H1 (cell line): Measurements from ENCODE around the gene STK31.

Experiments
- EZH2 ChIP-seq: fragments of 200-600 bp; sonication (generic); IDR thresholded peaks from 2 replicates; pipeline ENCODE4 v1.7.1; 2012; ENCODE audit warnings: low read depth, mild to moderate bottlenecking, moderate library complexity, low read length, inconsistent platforms; ENCODE audit not compliant: severe bottlenecking
- JUN ChIP-seq: IDR thresholded peaks from 2 replicates; pipeline ENCODE4 v1.6.1; 2011; ENCODE audit warnings: low read depth, mild to moderate bottlenecking, improper control_type of control experiment, low read length
- POLR2AphosphoS5 ChIP-seq: IDR thresholded peaks from 2 replicates; pipeline ENCODE4 v1.6.1; 2011; ENCODE audit warnings: low read depth, low read length
- YY1 ChIP-seq: IDR thresholded peaks from 2 replicates; pipeline ENCODE4 v1.6.1; 2011; ENCODE audit warnings: low read depth, mild to moderate bottlenecking, low read length
- TF ChIP-seq, protein P1 (sequence below), 3 experiments: IDR thresholded peaks; 1 replicate in 2 of 3; 2 replicates in 1 of 3; pipeline versions ENCODE4 v1.5.1 to v1.6.1; 2011; ENCODE audit warnings: low read length in 3 of 3, mild to moderate bottlenecking in 3 of 3, inconsistent platforms in 2 of 3, low read depth in 1 of 3, moderate library complexity in 1 of 3; ENCODE audit not compliant: insufficient read depth in 1 of 3; ENCODE audit errors: control extremely low read depth in 1 of 3
- TF ChIP-seq, protein P2 (sequence below): IDR thresholded peaks from 2 replicates; pipeline ENCODE4 v1.6.1; 2012; ENCODE audit warnings: inconsistent platforms
- TF ChIP-seq, protein P3 (sequence below): IDR thresholded peaks from 2 replicates; pipeline ENCODE4 v1.6.1; 2012; ENCODE audit warnings: inconsistent platforms

DNA sequence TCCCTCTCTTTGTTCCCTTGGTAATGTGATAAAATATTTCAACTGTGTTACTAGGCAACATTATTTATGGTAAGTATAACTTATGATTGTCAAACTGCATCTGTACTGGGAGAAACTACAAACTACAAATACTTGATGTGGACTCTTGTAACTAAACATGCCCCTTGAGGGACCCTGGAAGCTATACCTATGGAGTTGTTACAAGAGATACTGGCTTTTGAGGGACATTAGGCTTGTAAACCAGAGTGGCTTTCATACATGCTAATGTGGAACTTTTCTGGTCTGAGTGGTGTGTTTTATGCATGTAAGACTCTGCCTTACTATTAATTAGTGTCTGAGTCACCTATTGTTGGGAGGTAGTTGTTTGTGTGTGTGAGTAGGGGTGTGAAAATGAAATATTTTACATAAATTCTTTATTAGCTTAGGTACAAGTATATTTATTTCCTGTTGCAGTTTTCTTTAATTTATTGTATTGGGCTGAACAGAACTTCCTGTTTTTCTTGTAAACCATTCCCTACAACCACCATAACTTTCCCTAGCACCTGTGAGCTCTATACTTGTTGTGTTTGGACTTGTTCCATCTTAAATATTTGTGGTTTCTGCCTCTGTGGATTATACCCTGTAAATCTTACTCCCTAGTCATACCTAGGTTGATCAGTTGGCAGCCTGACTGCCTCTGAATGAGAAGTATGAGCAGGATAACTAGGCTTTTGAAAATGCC, 49.8 kb downstream of the STK31 start:
- TF ChIP-seq EZH2 (no peak), POLR2AphosphoS5 (no peak), JUN (no peak), YY1 (no peak)
- TF ChIP-seq, protein P1, sequence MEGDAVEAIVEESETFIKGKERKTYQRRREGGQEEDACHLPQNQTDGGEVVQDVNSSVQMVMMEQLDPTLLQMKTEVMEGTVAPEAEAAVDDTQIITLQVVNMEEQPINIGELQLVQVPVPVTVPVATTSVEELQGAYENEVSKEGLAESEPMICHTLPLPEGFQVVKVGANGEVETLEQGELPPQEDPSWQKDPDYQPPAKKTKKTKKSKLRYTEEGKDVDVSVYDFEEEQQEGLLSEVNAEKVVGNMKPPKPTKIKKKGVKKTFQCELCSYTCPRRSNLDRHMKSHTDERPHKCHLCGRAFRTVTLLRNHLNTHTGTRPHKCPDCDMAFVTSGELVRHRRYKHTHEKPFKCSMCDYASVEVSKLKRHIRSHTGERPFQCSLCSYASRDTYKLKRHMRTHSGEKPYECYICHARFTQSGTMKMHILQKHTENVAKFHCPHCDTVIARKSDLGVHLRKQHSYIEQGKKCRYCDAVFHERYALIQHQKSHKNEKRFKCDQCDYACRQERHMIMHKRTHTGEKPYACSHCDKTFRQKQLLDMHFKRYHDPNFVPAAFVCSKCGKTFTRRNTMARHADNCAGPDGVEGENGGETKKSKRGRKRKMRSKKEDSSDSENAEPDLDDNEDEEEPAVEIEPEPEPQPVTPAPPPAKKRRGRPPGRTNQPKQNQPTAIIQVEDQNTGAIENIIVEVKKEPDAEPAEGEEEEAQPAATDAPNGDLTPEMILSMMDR (IDR thresholded peaks at IDR 0.05; ENCODE audit: control extremely low read depth in 1 of 3, insufficient read depth in 1 of 3, low read depth in 1 of 3, low read length in 3 of 3): no peak
- TF ChIP-seq, protein P2, sequence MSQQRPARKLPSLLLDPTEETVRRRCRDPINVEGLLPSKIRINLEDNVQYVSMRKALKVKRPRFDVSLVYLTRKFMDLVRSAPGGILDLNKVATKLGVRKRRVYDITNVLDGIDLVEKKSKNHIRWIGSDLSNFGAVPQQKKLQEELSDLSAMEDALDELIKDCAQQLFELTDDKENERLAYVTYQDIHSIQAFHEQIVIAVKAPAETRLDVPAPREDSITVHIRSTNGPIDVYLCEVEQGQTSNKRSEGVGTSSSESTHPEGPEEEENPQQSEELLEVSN: no peak
- TF ChIP-seq, protein P3, sequence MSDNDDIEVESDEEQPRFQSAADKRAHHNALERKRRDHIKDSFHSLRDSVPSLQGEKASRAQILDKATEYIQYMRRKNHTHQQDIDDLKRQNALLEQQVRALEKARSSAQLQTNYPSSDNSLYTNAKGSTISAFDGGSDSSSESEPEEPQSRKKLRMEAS: no peak
